NCI-H1417 treated with DMSO at 0.1 percent for 48 hours (cell line): ENCODE measurements around the gene DRAXIN.

Experiments
- DNase-seq: peaks from one replicate; lab custom pipeline; 2025; lab: John Stamatoyannopoulos, UW

The DRAXIN gene

DNA sequence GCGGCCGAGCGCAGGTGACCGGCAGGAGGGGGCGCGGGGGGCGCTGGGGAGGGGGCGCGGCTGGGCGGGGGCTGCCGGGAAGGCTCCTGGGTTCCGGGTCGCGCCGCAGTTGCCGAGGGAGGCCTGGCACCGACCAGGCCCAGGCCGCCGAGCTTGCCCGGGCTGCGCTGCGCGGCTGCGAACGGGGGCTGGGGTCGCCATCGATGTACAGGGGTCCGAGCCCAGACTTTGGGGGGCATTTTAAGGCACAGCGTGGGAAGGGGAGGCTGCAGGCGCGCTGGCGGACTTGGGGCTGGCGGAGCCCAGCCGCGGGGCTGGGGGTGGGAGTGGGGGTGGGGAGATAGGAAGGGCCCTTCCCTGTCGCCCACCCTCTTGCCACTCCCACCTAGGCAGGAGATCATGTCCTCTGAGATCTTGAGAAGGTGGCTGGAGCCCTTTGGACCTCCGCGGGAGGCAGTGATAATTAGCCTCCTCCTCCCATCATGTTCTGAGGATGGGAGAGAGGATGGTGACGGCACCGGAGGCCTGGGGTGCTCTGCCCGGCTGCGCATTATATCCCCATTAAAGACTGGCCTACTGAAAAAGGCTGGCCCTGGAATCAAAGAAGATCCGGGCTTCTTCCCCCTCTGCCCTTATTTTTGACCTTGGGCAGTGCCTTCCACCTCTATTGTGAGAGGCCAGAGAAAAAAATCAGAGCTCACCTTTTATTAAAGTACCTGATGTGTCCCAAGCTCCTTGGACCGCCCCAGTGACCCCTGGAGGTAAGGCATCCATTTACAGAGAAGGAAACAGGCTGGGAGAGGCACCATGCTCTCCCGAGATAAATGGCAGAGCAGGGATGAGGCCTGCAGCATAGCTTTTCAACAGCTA lies 36.3 kb upstream of the DRAXIN start:
- no peak for DNase-seq

DNA sequence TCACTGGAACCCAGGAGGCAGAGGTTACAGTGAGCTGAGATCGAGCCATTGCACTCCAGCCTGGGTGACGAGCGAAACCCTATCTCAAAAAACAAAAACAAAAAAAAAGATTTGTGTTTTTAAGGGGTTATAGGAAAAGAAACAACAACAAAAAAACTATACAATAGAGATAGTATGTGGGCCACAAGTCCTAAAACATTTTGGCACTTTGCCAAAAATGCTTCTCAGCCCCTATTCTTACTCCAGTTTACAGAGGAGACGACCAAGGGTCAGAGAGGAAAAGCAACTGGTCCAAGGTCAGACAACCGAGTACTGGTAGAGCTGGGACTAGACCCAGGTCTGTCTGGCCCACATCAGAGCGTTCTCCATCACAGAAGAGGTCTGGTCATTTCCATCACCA lies 33.9 kb upstream of the DRAXIN start:
- no peak for DNase-seq

DNA sequence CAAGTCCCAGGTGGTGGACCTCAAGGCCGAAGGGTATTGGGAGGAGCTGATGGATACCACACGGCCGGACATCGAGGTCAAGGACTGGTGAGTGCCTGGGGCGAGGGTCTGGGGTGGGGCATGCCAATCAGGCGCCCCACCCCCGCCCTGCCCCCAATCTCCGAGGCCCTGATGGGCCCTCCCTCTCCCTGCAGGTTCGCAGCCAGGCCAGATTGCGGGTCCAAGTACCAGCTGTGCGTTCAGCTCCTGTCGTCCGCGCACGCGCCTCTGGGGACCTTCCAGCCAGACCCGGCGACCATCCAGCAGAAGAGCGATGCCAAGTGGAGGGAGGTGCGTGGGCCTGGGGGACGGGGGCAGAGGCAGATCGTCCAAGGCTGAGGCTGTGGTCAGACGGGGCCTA lies 33.0 kb upstream of the DRAXIN start:
- DNase-seq = no peak

DNA sequence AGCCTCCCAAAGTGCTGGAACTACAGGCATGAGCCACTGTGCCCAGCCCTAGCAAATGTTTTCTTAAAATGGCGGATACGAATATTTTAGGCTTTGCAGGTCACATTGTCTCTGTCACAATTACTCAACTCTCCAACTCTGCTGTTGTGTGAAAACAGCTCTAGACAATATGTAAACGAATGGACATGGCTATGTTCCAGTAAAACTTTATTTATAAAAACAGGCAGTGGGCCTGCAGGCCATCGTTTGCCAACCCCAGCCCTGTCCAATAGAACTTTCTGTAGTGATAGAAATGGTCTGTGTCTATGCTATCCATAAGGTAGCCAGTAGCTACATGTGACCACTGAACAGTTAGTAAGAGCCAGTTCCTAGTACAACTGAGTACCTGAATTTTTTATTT lies 31.8 kb upstream of the DRAXIN start:
- no peak for DNase-seq

DNA sequence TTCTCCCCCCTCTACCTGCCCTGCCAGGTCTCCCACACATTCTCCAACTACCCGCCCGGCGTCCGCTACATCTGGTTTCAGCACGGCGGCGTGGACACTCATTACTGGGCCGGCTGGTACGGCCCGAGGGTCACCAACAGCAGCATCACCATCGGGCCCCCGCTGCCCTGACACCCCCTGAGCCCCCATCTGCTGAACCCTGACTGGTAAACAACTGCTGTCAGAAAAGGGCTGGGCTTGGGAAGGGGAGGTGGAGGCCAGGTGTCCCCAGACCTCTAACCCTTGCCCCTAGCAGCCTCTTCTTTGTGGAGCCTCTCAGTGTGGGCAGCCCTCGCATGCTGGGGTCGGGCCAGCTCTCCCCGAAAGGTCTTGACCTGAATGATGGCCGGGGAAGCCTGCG lies 30.4 kb upstream of the DRAXIN start:
- DNase-seq = no peak

DNA sequence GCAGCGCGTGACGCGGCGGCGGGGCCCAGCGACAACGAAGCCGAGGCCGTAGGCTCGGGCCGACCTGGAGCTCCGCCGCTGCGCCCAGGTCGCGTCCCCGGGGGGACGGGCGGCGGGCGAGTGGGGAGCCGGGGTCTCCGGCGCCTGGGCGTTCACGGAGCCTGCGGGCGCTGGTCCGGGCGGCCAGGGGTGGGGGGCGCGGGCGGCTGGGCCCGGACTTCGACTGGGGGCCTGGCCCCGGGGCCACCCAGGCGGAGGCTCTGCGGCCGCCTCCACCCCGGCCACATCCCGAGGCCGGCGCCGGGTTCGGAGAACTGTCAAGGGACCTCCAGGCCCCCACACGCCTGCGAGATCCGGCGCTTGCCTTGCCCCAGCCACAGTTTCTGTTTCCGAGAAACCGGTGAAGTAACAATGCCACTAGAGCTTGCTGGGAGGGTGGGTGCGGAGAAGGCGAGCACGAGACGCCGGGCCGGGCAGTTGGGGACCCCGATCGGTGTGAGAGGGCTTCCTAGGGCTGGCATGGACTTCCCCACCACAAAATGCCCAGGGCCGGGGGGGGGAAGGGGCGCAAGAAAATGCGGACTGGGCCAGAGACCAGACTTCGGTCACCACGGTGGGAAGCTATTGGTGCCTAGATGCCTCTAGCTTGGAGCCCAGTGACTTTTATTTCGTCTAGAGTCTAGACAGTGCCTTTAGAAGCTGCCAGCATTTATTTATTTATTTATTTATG lies 27.0 kb upstream of the DRAXIN start:
- no peak for DNase-seq

DNA sequence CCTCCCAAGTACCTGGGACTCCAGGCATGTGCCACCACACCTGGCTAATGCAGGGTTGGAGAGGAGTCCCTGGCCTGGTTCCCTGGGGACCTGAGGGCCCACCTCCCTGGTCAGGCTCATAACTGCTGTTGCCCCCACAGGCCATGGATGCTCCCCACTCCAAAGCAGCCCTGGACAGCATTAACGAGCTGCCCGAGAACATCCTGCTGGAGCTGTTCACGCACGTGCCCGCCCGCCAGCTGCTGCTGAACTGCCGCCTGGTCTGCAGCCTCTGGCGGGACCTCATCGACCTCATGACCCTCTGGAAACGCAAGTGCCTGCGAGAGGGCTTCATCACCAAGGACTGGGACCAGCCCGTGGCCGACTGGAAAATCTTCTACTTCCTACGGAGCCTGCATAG lies 23.0 kb upstream of the DRAXIN start:
- DNase-seq = no peak

DNA sequence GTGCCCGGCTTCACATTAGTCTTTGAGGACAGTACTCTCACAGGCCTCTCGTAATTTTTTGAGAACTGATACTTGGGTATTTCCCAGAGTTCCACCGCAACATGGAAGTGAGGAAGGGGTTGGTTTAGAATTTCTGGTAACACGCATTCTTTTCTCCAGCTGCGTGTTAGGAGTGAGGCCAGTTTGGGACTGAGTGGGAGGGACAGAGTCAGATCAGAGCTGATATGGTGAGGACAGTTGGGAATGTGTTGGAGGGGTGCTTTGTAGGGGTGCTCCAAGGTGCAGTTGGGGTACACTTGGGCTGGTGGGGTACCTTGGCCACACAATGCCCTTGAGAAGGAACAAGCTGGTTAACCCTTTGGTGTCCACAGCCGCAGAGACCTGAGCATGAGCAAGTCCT lies 20.8 kb upstream of the DRAXIN start:
- no peak for DNase-seq

DNA sequence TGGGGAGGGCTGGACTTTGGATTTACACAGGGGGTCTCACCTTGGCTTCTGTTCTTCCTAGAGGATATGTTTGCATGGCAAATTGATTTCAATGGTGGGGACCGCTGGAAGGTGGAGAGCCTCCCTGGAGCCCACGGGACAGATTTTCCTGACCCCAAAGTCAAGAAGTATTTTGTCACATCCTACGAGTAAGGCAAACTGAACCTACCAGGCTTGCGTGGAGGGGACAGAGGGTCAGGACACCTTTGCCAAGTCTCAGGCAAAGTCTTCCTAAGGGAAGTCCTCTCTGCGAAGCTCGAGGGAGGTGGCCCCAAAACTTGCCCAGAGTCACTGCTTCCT lies 20.3 kb upstream of the DRAXIN start:
- DNase-seq = no peak

DNA sequence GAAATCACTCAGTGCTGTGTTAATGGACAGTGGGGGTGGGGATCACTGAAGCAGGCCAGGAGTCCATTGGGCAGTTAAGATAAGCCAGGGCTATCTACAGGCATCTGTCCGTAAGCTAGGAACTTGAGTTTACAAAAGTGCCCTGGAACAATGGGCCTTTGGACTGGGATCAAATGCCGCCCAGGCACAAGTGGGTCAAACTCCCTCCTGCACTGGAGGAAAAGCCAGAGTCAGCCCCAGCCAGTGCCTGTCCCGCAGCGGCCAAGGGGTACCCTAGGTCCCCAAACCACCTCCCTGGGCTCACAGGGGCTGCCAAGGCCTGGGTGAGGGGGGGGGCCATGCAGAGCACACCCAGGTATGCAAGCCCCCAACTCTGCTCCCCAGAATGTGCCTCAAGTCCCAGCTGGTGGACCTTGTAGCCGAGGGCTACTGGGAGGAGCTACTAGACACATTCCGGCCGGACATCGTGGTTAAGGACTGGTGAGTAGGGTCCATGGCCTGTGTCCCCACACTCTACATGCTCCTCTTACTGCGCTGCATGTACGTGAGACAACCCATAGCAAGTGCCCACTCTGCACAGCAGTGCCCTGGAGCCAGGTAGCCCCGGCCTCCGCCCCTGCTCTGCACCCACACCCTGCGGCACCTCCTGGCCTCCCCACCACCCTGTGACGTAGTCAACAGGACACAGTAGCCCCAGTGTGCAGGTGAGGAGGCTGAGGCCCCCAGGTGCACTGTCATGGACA lies 19.8 kb upstream of the DRAXIN start:
- no peak for DNase-seq

DNA sequence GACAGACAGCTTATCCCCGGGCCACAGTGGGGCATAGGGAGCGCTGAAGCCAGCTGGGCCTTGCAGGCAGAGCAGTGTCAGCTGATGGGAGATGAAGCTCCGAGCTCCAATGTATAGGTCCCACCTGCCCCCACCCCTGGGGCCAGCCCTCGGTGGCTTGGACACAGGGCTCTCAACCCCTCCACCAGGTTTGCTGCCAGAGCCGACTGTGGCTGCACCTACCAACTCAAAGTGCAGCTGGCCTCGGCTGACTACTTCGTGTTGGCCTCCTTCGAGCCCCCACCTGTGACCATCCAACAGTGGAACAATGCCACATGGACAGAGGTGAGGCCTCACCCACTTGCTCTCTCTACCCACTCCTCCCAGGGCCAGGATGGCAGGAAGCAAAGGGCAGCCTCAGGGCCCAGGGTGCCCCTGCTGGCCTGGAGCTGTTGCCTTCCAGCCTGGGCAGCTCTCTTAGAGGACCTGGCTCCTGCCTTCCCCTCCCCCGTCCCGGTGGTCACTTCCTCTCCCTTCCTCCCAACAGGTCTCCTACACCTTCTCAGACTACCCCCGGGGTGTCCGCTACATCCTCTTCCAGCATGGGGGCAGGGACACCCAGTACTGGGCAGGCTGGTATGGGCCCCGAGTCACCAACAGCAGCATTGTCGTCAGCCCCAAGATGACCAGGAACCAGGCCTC lies 18.3 kb upstream of the DRAXIN start:
- DNase-seq = no peak

DNA sequence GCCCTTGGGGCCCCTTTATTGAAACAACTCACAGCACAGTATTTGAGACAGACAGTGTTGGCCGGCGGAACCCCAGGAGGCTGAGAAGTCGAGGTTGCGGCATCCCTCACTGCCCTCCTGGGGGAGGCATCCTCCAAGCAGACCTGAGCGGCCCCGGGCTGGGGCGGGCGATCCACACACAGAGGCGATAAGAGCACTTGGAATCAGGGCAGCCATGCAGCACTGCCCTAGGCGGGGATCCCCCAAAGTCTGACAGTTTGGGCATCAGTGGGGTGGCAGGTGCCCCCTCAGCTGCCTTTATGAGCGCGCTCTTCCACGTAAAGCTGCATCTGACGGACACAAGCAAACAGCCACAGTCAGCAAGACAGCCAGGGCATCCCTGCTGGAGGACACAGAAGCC lies 17.0 kb upstream of the DRAXIN start:
- no peak for DNase-seq

DNA sequence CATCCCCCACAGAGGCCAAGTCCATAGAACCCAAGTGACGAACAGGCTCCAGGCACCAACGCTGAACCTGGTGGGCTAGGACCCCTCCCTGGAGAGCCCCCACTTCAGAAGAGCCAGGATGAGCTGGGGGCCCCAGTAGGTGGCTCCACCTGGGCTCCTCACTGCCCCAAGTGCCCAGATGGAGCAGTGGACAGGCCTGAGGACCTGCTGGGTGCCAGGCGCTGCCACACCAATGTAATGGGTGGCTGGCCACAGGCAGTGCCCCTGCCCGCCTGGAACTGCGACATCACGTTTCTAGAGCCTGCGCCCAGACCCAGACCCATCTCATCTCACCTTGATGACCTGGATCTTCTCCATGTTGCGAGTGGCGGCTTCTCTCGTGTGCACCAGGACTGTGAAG lies 16.2 kb upstream of the DRAXIN start:
- no peak for DNase-seq

DNA sequence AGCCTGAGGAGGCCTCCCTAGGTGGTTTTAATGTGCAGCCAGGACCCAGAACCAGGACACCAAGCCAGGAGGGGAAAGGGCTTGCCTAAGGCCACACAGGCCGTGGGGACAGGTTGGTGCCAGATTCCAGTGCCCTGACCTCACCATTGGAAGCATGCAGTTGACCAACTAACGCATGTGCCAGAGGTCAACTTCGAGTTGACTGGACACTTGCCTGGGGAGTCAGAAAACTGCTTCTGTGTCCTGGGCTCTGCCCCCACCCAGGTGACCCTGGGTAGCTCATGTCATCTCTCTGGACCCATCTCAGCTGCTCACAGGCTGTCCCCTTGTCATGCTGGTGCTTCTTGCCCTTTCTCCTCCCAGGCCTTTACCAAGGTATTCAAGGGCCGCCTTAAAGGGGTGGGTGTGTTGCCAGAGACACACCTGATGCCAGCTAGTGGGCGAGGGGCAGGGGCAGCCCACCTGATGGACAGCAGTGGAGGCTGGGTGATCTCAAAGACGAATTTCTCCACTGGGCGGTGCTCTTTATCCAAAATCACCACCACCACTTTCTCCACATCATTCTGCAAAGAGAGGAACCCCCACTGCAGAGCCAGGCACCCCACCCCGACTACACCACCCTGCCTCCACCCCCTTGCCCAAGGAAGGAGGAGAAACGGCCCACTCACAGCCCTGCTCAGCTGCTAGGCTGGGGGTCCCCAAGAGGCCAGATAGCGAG lies 15.0 kb upstream of the DRAXIN start:
- no peak for DNase-seq

DNA sequence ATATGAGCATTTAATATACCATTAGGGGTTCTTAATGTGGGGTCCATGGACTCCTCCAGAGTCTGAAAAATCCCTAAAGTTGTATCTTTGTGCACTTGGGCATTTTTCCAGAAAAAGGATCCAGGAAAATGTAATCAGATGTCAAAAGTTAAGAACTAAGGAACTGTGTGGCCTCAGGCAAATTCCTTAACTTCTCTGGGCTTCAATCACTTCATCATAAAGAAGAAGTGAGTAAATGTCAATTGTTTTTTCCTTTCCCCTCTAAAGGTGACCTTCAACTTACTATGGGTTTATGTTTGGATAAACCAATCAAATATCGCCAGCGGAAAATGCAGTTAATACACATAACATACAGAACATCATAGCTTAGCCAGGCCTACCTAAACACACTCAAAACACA lies 13.1 kb upstream of the DRAXIN start:
- no peak for DNase-seq

DNA sequence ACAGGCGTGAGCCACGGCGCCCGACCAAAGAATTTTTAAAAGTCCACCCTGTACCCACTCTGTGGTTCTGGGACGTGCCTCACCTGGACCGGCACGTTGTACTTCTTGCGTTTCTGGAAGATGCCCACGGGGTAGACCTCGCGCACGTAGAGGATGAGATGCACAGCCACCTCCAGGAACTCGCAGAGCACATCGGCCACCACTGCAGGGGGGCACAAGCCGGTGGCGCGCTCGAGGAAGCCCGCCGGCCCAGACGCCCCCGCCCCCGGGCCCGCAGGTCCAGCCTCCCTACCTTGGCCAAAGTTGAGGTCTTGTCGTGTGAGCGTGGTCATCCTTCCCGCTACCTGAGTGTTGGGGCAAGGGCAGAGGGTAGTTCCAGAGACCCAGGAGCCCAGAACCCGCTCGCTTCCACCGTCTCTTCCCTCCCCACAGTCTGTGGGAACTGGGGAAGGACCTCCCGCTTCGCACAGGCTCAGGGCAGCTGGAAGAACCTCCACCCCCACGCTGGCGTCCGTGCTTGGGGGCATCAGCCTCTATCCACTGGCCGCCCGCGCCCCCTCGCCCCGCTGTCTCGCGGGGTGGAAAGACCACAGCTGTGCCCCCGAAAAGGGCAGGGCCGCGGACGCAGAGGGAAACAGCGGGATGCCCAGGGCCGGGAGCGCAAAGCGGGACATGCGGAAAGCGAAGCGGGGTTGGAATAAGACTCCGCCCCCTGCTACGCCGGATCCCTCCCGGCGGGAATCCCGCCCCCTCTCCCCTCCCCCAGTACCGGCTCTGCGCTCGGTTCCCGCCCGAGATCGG lies 11.0 kb upstream of the DRAXIN start:
- no peak for DNase-seq

DNA sequence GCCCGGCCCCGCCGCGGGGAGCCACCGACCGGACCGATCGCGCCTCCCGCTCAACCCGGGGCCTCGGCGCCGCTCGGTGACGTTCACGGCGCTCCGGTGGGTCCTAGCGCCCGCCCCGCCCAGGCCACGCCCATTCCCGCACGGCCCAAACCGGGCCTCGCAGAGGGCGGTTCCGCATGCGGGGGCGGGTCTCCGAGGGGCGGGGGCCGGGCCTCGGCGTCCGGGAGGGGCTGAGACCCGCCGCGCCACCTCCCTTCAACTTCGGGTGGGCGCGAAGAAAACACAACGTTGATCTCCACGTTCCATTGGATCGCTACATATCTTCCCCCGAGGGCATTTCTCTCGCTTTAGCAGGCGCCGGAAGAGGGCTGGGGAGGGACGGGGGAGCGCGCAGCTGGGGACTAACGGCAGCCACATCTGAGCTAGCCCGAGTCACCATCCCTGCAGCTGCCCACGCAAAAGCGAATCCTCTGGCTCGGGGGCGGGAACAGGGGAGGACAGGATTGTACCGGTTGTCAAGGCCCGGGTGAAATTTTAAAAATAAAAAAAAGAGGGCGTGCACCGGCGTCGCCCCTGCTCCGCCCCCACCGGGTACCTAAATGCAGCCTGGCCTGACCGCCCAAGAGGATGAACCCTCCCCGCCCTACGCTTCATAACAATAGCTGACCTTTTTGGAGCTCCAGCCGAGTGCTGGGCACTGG lies 10.3 kb upstream of the DRAXIN start, which contains the start of gene MAD2L2:
Gene MAD2L2, minus strand, starts transcription at position 78 of the 701 bp plus-strand sequence. CDS start 547 bp downstream, outside the sequence.
- DNase-seq = peak; percentile 69

DNA sequence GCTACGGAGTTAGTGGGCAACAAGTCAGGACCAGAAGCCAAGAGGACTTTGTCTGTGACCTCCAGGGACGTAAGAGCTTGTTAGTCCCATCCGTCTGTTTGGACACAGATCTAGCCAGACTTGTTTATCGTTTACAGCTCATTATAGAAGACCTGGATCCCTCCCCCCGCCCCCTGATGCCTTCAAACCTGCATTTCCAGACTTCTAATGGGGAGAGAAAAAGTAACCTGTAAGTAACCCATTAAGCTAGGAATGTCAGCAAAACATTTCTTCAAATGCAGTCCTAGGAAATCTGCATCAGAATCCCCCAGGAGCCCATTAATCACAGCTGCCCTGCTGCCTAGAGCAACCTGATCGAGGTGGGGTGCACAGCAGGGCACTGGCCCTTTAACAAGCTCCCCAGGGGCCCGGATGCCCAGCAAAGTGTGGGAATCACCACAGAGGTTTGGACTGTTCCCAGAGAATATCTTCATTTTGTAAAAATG lies 9.2 kb upstream of the DRAXIN start:
- no peak for DNase-seq

DNA sequence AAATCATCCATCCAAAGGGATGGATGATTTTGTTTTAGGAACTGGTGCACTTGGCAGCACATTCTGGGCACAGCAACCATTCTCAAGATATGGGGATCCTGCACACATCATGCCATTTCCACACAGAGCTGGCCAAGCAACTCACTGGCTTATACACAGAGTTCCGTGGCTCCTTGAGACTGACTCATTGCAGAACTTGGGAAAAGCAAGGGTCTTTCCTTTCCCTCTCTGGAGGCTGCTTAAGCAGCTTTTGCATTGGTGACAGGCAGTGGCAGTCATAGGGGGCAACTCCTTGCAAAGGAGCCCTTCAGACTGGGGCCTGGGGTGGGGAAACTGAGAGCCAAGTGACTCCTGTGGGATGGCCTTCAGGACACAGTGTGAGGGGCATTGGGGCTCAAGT lies 8.7 kb upstream of the DRAXIN start:
- DNase-seq = no peak

DNA sequence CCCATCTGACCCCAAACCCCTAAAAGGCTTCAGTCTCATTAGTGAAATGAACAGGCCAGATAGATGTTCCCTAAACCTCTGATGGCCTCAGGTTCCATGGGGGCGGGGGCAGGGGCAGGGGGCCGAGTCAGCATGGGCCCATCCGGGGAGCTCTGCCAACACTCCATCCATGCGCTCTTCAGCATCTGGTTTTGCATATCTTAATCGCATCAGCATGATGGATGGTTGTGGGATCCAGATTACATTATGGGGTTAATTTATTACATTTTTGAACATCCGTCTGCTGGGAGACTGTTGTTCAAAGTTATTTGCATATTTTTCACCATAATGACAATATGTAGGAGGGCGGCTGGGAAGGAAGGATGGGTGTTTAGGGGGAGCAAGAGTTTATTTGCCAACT lies 7.4 kb upstream of the DRAXIN start:
- no peak for DNase-seq
